HEK293T (cell line): Measurements from ENCODE around the gene CBFA2T2.

Experiments used
- HDGF ChIP-seq: fragments of 450-650 bp; IDR thresholded peaks from 2 replicates; pipeline ENCODE4 v1.6.1; 2017; ENCODE audit warnings: antibody characterized with exemption, borderline replicate concordance
- L3MBTL2 ChIP-seq: fragments of 450-650 bp; conservative IDR thresholded peaks from 2 replicates; pipeline ENCODE4 v1.6.1; 2016; ENCODE audit warnings: mild to moderate bottlenecking
- SP1 ChIP-seq: fragments of 450-650 bp; IDR thresholded peaks from 2 replicates; pipeline ENCODE4 v1.6.1; 2017
- SUZ12 ChIP-seq: fragments of 450-650 bp; IDR thresholded peaks from 2 replicates; pipeline ENCODE4 v1.6.1; 2016; ENCODE audit warnings: mild to moderate bottlenecking

DNA sequence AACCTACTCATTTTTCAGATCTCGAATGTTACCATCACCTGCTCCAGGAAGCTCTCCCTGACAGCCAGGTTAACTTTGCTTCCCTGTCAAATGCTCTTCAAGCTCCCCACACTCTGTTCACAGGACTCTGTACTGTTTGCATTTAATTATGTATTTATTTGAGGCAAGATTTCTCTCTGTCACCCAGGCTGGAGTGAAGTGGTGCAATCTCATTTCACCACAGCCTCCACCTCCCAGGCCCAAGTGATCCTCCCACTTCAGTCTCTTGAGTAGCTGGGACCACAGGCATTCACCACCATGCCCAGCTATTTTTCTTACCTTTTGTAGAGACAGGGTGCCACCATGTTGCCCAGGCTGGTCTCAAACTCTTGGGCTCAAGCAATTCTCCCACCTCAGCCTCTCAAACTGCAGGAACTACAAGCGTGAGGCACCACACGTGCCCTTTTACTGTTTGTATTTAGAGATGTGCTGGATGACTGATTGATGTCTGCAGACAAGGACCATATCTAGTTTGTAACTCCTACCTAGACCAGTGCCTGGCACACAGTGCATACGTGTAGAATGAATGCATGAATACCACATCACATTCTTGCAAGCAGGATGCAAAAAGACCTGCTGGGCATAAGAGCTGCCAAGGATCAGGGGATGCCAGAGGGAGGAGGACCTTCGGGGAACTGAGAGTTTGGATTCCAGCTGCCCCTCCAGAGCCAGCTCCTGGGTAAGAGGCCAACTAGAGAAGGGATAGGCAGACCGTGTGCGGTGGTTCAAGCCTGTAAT, 15.6 kb upstream of the CBFA2T2 start:
- TF ChIP-seq HDGF (no peak), SUZ12 (no peak), L3MBTL2 (no peak), SP1 (no peak)
